HUES48 (cell line): Measurements from ENCODE around the gene GCKR.
"Not testable (repeated sequence)": the region's sequence is repeated elsewhere in the genome, so short reads cannot be mapped to it uniquely, and the experiment has no call there.

Experiments used
- H3K27ac ChIP-seq: one replicate; pipeline ENCODE4 v1.7.0; 2013; ENCODE audit warnings: low read depth, low read length, inconsistent platforms
- H3K27me3 ChIP-seq: 2 replicates; pipeline ENCODE4 v1.6.1; 2013; ENCODE audit warnings: mild to moderate bottlenecking, low read length; ENCODE audit not compliant: control insufficient read depth, insufficient read depth
- H3K36me3 ChIP-seq: 2 replicates; pipeline ENCODE4 v1.6.1; 2013; ENCODE audit warnings: low read length; ENCODE audit not compliant: control insufficient read depth, insufficient read depth
- H3K4me1 ChIP-seq: 2 replicates; pipeline ENCODE4 v1.6.1; 2013; ENCODE audit warnings: mild to moderate bottlenecking, low read length; ENCODE audit not compliant: control insufficient read depth, insufficient read depth
- H3K4me3 ChIP-seq: 2 replicates; pipeline ENCODE4 v1.5.1; 2013; ENCODE audit warnings: mild to moderate bottlenecking, low read depth, low read length
- H3K9ac ChIP-seq: 2 replicates; pipeline ENCODE4 v1.6.1; 2013; ENCODE audit warnings: mild to moderate bottlenecking, low read depth, low read length, moderate library complexity
- H3K9me3 ChIP-seq: 2 replicates; pipeline ENCODE4 v1.6.1; 2013; ENCODE audit warnings: low read length; ENCODE audit not compliant: control insufficient read depth, insufficient read depth

GCKR gene

GRCh38 chr2:27509326-27509725, 12.7 kb downstream of the GCKR start:
- H3K9ac ChIP-seq = no peak overlapping the region
- H3K9me3 ChIP-seq = no peaks in the 10 kb centered on the region
- H3K4me3 ChIP-seq = no peak overlapping the region
- H3K36me3 ChIP-seq = no peaks in the 10 kb centered on the region
- no peak overlapping the region for H3K27ac ChIP-seq
- H3K4me1 ChIP-seq = no peaks in the 10 kb centered on the region
- H3K27me3 ChIP-seq = no peaks in the 10 kb centered on the region

DNA sequence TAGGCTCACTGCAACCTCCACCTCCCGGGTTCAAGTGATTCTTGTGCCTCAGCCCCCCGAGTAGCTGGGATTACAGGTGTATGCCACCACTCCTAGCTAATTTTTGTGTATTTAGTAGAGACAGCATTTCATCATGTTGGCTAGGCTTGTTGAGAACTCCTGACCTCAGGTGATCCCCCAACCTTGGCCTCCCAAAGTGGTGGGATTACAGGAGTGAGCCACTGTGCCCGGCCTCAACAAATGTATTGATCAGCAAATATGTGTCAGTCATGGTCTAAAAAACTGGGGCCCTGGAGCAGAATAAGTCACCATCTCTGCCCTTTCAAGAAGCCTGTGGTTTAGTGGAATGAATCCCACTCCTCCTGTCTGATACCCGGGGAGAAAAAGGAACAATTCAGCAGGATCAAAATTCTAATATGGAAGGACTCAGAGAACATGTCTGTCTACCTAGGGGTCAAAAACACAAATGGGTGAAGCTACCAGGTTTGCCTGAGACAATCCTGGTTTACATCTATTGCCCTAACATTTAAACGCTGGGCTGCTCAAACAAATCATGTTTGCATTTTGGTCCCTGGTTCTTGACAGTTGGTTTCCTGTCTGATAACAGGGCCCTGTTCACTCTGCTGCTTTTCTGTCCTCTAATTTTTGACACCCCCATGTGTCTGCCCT, 21.6 kb downstream of the GCKR start:
- Histone ChIP-seq H3K27ac (no peak overlapping the region), H3K4me1 (no peaks in the 10 kb centered on the region), H3K27me3 (no peaks in the 10 kb centered on the region), H3K9me3 (no peaks in the 10 kb centered on the region), H3K9ac (no peak overlapping the region), H3K36me3 (no peaks in the 10 kb centered on the region), H3K4me3 (no peak overlapping the region)

DNA sequence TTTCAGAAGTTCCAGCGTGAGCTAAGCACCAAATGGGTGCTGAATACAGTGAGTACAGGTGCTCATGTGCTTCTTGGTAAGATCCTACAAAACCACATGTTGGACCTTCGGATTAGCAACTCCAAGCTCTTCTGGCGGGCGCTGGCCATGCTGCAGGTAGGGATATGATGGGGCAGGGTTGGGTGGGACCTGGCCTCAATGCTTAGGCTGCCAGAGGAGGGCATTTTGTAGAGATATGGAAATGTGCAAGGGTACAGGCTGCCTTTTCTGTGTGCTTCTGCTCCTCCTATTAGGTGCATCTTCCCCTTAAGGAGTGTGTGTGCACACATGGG, 22.1 kb downstream of the GCKR start:
- Histone ChIP-seq H3K9me3 (no peaks in the 10 kb centered on the region), H3K9ac (no peak overlapping the region), H3K4me1 (no peaks in the 10 kb centered on the region), H3K27me3 (no peaks in the 10 kb centered on the region), H3K36me3 (no peaks in the 10 kb centered on the region), H3K4me3 (no peak overlapping the region), H3K27ac (no peak overlapping the region)

- no peaks in the 10 kb centered on the region for H3K4me1 ChIP-seq
- no peak overlapping the region for H3K9ac ChIP-seq
- no peak overlapping the region for H3K4me3 ChIP-seq
- H3K36me3 ChIP-seq = no peaks in the 10 kb centered on the region
- H3K27me3 ChIP-seq = no peaks in the 10 kb centered on the region
- H3K9me3 ChIP-seq = no peaks in the 10 kb centered on the region
- no peak overlapping the region for H3K27ac ChIP-seq
These were observed 23.7 kb downstream of the GCKR start for GRCh38 chr2:27520316-27520715.

GRCh38 chr2:27522400-27522945, 25.8 kb downstream of the GCKR start:
- no peaks in the 10 kb centered on the region for H3K4me1 ChIP-seq
- no peak overlapping the region for H3K27ac ChIP-seq
- no peaks in the 10 kb centered on the region for H3K36me3 ChIP-seq
- no peaks in the 10 kb centered on the region for H3K9me3 ChIP-seq
- no peaks in the 10 kb centered on the region for H3K27me3 ChIP-seq
- H3K4me3 ChIP-seq = no peak overlapping the region
- H3K9ac ChIP-seq = no peak overlapping the region

DNA sequence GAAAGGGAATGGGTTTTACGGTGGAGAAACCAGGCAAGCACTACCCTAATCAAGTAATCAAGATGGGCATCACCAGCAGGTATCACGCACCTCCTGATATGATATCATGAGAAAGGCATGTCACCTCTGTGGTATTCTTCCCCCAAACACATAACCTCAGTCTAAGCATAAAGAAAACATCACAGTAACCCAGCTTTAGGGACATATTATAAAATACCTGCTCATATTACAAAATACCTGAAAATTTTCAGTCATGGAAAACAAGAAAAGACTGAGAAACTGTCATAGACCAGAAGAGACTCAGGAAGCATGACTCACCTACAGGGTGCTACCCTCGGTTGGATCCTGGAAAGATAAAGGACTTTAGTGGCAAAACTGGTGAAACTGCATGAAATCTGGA, 30.5 kb downstream of the GCKR start:
- no peak overlapping the region for H3K27ac ChIP-seq
- H3K36me3 ChIP-seq = no peaks in the 10 kb centered on the region
- no peak overlapping the region for H3K4me3 ChIP-seq
- H3K9ac ChIP-seq = no peak overlapping the region
- H3K9me3 ChIP-seq = no peaks in the 10 kb centered on the region
- no peaks in the 10 kb centered on the region for H3K4me1 ChIP-seq
- no peaks in the 10 kb centered on the region for H3K27me3 ChIP-seq

- H3K9ac ChIP-seq = no peak overlapping the region
- no peaks in the 10 kb centered on the region for H3K9me3 ChIP-seq
- H3K4me3 ChIP-seq = no peak overlapping the region
- H3K27me3 ChIP-seq = no peaks in the 10 kb centered on the region
- no peaks in the 10 kb centered on the region for H3K4me1 ChIP-seq
- no peak overlapping the region for H3K27ac ChIP-seq
- H3K36me3 ChIP-seq = no peaks in the 10 kb centered on the region
These were observed 35.3 kb downstream of the GCKR start for GRCh38 chr2:27531983-27532382.

GRCh38 chr2:27537287-27537686, 40.6 kb downstream of the GCKR start:
- peaks cover 3% of the 10 kb centered on the region; the same call in 1 of the 2 replicates for H3K9me3 ChIP-seq
- no peak overlapping the region for H3K4me3 ChIP-seq
- no peaks in the 10 kb centered on the region for H3K27me3 ChIP-seq

GRCh38 chr2:27538839-27539450, 42.3 kb downstream of the GCKR start:
- not testable (repeated sequence) for H3K27ac ChIP-seq, H3K27me3 ChIP-seq, H3K36me3 ChIP-seq, H3K9ac ChIP-seq, H3K4me3 ChIP-seq, H3K4me1 ChIP-seq, H3K9me3 ChIP-seq

More at GRCh38 chr2:27537287-27537686, 40.6 kb downstream of the GCKR start:
- H3K27ac ChIP-seq = no peak overlapping the region
- no peak overlapping the region for H3K9ac ChIP-seq
- H3K4me1 ChIP-seq = no peaks in the 10 kb centered on the region
- H3K36me3 ChIP-seq = no peaks in the 10 kb centered on the region

GRCh38 chr2:27539649-27540048, 43.0 kb downstream of the GCKR start:
- H3K4me3 ChIP-seq, H3K27me3 ChIP-seq, H3K9ac ChIP-seq, H3K9me3 ChIP-seq, H3K27ac ChIP-seq, H3K36me3 ChIP-seq, H3K4me1 ChIP-seq: not testable (repeated sequence)

DNA sequence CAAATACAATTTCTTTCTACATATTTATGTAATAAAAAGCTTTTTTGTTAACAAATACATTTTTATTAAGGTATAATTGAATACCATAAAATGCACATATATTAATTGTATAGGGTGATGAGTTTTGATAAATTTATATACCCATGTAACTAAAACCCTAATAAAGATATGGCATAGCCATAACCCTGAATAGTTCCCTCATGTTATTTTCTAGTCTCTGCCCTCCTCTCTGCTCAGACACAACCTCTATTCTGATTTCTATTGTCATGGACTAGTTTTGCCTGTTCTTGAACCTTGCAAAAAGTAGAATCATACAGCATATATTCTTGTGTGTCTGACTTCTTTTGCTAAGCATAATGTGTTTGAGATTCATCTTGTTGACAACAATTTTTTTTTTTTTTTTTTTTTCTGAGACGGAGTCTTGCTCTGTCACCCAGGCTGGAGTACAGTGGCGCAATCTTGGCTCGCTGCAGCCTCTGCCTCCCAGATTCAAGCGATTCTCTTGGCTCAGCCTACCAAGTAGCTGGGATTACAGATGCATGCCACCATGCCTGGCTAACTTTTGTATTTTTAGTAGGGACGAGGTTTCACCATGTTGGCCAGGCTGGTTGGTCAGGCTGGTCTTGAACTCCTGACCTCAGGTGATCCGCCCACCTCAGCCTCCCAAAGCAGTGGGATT, 47.6 kb downstream of the GCKR start:
- H3K36me3 ChIP-seq = no peaks in the 10 kb centered on the region
- H3K4me1 ChIP-seq = no peaks in the 10 kb centered on the region
- H3K4me3 ChIP-seq = no peak overlapping the region
- H3K27me3 ChIP-seq = no peaks in the 10 kb centered on the region
- peaks cover 5% of the 10 kb centered on the region; the same call in 1 of the 2 replicates for H3K9me3 ChIP-seq
- H3K9ac ChIP-seq = no peak overlapping the region
- H3K27ac ChIP-seq = no peak overlapping the region
